HepG2 (cell line): ENCODE data around the gene LNX2. TPM values are rescaled to one million over a fixed set of nuclear protein-coding genes. Genes with fewer than 3 reads are reported as not detected.

Experiments
- ATAC-seq: fragments of 200-7000 bp; cut with Tn5 transposase; 3 replicates; pipeline ENCODE4 v1.9.1; 2020; ENCODE audit warnings: mild to moderate bottlenecking, moderate library complexity
- BruUV-seq: library from RNA; stranded (reverse); fragments of 400-500 nt; replicated peaks from 2 replicates; lab custom pipeline; 2021; lab: Mats Ljungman, UMichigan
- CTCF ChIA-PET: fragments of 300-600 bp; formaldehyde crosslinking; extraction: SDS; loops from one replicate; lab custom pipeline; 2021; ENCODE audit warnings: low total read pairs, inconsistent platforms, low intra/inter-chr PET ratio; lab: Yijun Ruan, JAX
- POLR2A ChIA-PET: fragments of 350-600 bp; sonication (Branson Sonifier 250); formaldehyde crosslinking; loops from one replicate; lab custom pipeline; 2020; ENCODE audit warnings: antibody characterized with exemption, inconsistent platforms; lab: Yijun Ruan, JAX
- DNase-seq: peaks from one replicate; pipeline ENCODE4 v3.0.0-alpha.2; 2015; ENCODE audit warnings: low spot score
- FAIRE-seq: peaks from 3 replicates; lab custom pipeline; 2011; peaks lifted over from hg19 to GRCh38; lab: Jason Lieb, UNC
- H2AFZ ChIP-seq: one replicate; pipeline ENCODE4 v1.6.1; 2011; ENCODE audit warnings: low read length, inconsistent platforms
- H3K27ac ChIP-seq: fragments of 300-600 bp; 3 replicates; pipeline ENCODE4 v1.8.0; 2011; ENCODE audit warnings: mixed run types, mild to moderate bottlenecking, mixed read lengths, low read length, inconsistent platforms; ENCODE audit not compliant: insufficient read depth; ENCODE audit errors: extremely low read length
- H3K27me3 ChIP-seq, 2 experiments: fragments of 200-600 bp in 1 of 2; 2 replicates in 1 of 2; 3 replicates in 1 of 2; pipeline versions ENCODE4 v1.6.0 to v1.8.0; 2011; ENCODE audit warnings: low read length in 2 of 2, mild to moderate bottlenecking in 2 of 2, moderate library complexity in 2 of 2, inconsistent platforms in 1 of 2; ENCODE audit not compliant: insufficient read depth in 2 of 2, control insufficient read depth in 1 of 2
- H3K36me3 ChIP-seq, 2 experiments: fragments of 200-600 bp in 1 of 2; replicated peaks in 1 of 2; 2 replicates in 1 of 2; 3 replicates in 1 of 2; pipeline versions ENCODE4 v1.5.1 to v1.8.0; 2011; ENCODE audit warnings: low read length in 2 of 2, inconsistent platforms in 1 of 2; ENCODE audit not compliant: insufficient read depth in 2 of 2, control insufficient read depth in 1 of 2
- H3K4me1 ChIP-seq: 2 replicates; pipeline ENCODE4 v1.5.1; 2012; ENCODE audit warnings: low read length, inconsistent platforms; ENCODE audit not compliant: insufficient read depth
- H3K4me2 ChIP-seq: 2 replicates; pipeline ENCODE4 v1.6.0; 2011; ENCODE audit warnings: low read depth, low read length, inconsistent platforms
- H3K4me3 ChIP-seq, 3 experiments: fragments of 200-600 bp in 1 of 3; sonication (generic), shearing (Covaris generic) in 1 of 3; replicated peaks in 1 of 3; 2 replicates each; pipeline ENCODE4 v1.5.1; 2011 to 2016; ENCODE audit warnings: low read length in 3 of 3, inconsistent platforms in 2 of 3, low read depth in 2 of 3, mild to moderate bottlenecking in 2 of 3, control low read depth in 1 of 3, mixed read lengths in 1 of 3; ENCODE audit not compliant: insufficient read depth in 1 of 3
- H3K79me2 ChIP-seq: one replicate; pipeline ENCODE4 v1.6.1; 2011; ENCODE audit warnings: low read length, inconsistent platforms; ENCODE audit not compliant: insufficient read depth
- H3K9ac ChIP-seq: 2 replicates; pipeline ENCODE4 v1.6.0; 2011; ENCODE audit warnings: mild to moderate bottlenecking, low read depth, low read length, inconsistent platforms; ENCODE audit not compliant: insufficient read depth
- H3K9me3 ChIP-seq: 2 replicates; pipeline ENCODE4 v1.5.1; 2012; ENCODE audit warnings: mild to moderate bottlenecking, low read length
- H4K20me1 ChIP-seq: 2 replicates; pipeline ENCODE4 v1.6.0; 2011; ENCODE audit warnings: inconsistent platforms, mild to moderate bottlenecking, low read length, moderate library complexity; ENCODE audit not compliant: insufficient read depth
- CENPT ChIP-seq: sonication (generic); formaldehyde crosslinking; IDR thresholded peaks from 2 replicates; pipeline ENCODE4 v1.8.0; 2022; ENCODE audit warnings: low read depth, mild to moderate bottlenecking, moderate library complexity, missing genetic modification reagents
- ERF ChIP-seq: IDR thresholded peaks from 2 replicates; pipeline ENCODE4 v1.6.1; 2018; ENCODE audit warnings: missing biosample characterization, missing genetic modification reagents
- HNRNPK ChIP-seq: fragments of 200-400 bp; formaldehyde crosslinking; IDR thresholded peaks from 2 replicates; pipeline ENCODE4 v1.6.1; 2018; ENCODE audit warnings: low read length, low read depth, moderate library complexity, mild to moderate bottlenecking; ENCODE audit not compliant: poor library complexity, severe bottlenecking
- KDM5A ChIP-seq: fragments of 200-600 bp; sonication (generic); IDR thresholded peaks from 2 replicates; pipeline ENCODE4 v1.7.0; 2018; ENCODE audit warnings: antibody characterized with exemption, mild to moderate bottlenecking, low read length, borderline replicate concordance
- MXD4 ChIP-seq: IDR thresholded peaks from 2 replicates; pipeline ENCODE4 v1.6.1; 2016; ENCODE audit warnings: mild to moderate bottlenecking, missing biosample characterization, missing genetic modification reagents
- REPIN1 ChIP-seq: sonication (generic); formaldehyde crosslinking; IDR thresholded peaks from 2 replicates; pipeline ENCODE4 v1.8.0; 2022; ENCODE audit warnings: missing genetic modification reagents, low read depth, mild to moderate bottlenecking, borderline replicate concordance
- RORA ChIP-seq: sonication (generic); formaldehyde crosslinking; IDR thresholded peaks from 2 replicates; pipeline ENCODE4 v1.5.0; 2020; ENCODE audit warnings: mild to moderate bottlenecking, missing genetic modification reagents, moderate library complexity
- SYNCRIP ChIP-seq: fragments of 200-400 bp; formaldehyde crosslinking; IDR thresholded peaks from 2 replicates; pipeline ENCODE4 v1.6.1; 2018; ENCODE audit warnings: mild to moderate bottlenecking, low read depth, low read length; ENCODE audit not compliant: insufficient read depth
- ZNF138 ChIP-seq: sonication (generic); formaldehyde crosslinking; IDR thresholded peaks from 2 replicates; pipeline ENCODE4 v1.5.0; 2020; ENCODE audit warnings: mild to moderate bottlenecking, low read depth, missing genetic modification reagents
- ZNF382 ChIP-seq: sonication (generic); formaldehyde crosslinking; IDR thresholded peaks from 2 replicates; pipeline ENCODE4 v1.5.0; 2020; ENCODE audit warnings: missing genetic modification reagents, mild to moderate bottlenecking, borderline replicate concordance
- ZNF468 ChIP-seq: sonication (generic); formaldehyde crosslinking; IDR thresholded peaks from 2 replicates; pipeline ENCODE4 v1.8.0; 2022; ENCODE audit warnings: mild to moderate bottlenecking, moderate library complexity, missing genetic modification reagents
- ZSCAN20 ChIP-seq: sonication (generic); formaldehyde crosslinking; IDR thresholded peaks from 2 replicates; pipeline ENCODE4 v1.4.0; 2020; ENCODE audit warnings: missing genetic modification reagents, mild to moderate bottlenecking, borderline replicate concordance
- WGBS: methylation state at CpG from one replicate; pipeline ENCODE4 v1.1.6; 2017; ENCODE audit warnings: low lambda C conversion rate; 5-methylcytosine and 5-hydroxymethylcytosine counted together
- in situ Hi-C: cut with HindIII; loops from 2 replicates; pipeline ENCODE4 v1.10.0; 2017; ENCODE audit warnings: low pct_unique_long_range_greater_than_20kb; ENCODE audit not compliant: extremely low pct_ligation_motif_present
- intact Hi-C: fragments of 100-400 bp; cut with micrococcal nuclease; formaldehyde crosslinking; loops from one replicate; pipeline ENCODE4 v1.10.0; 2022; ENCODE audit not compliant: unreplicated experiment
- polyA plus RNA-seq, 8 experiments: library from polyadenylated mRNA; depleted of rRNA in 3 of 8; stranded (reverse) in 7 of 8; unstranded in 1 of 8; fragments of >200 nt; fragmentation: Illumina TruSeq in 4 of 8; extraction: Trizol in 4 of 8; gene quantifications; 2 replicates each; pipeline versions ENCODE4 v1.2.1 to v1.2.3, GENCODE V29; 2011 to 2016; ENCODE audit warnings: low read depth in 4 of 8, missing spikeins in 1 of 8, mixed read lengths in 1 of 8; ENCODE audit not compliant: insufficient read depth in 1 of 8
- total RNA-seq, 5 experiments: library from RNA; depleted of rRNA; stranded (reverse); fragments of >200 nt; fragmentation: Illumina TruSeq; extraction: Trizol; gene quantifications; 2 replicates each; pipeline ENCODE4 v1.2.3, GENCODE V29; 2016; ENCODE audit warnings: low read depth in 1 of 5
- TF ChIP-seq, protein P1 (sequence below): IDR thresholded peaks from 2 replicates; pipeline ENCODE4 v1.6.1; 2016; ENCODE audit warnings: mild to moderate bottlenecking
- TF ChIP-seq, protein P2 (sequence below): sonication (generic); formaldehyde crosslinking; IDR thresholded peaks from 2 replicates; pipeline ENCODE4 v1.4.0; 2020; ENCODE audit warnings: missing genetic modification reagents, borderline replicate concordance
- TF ChIP-seq, protein P3 (sequence below): sonication (generic); formaldehyde crosslinking; IDR thresholded peaks from 2 replicates; pipeline ENCODE4 v1.5.0; 2020; ENCODE audit warnings: mild to moderate bottlenecking, low read depth, missing genetic modification reagents, borderline replicate concordance
- TF ChIP-seq, protein P4 (sequence below): sonication (generic); formaldehyde crosslinking; IDR thresholded peaks from 2 replicates; pipeline ENCODE4 v1.5.0; 2020; ENCODE audit warnings: missing genetic modification reagents, mild to moderate bottlenecking, borderline replicate concordance

The LNX2 gene
- total and polyA plus RNA-seq, 2 of the 13 experiments (the other 11 are each of a cell fraction or from before 2014, with no cell fraction given): 9.2 to 9.7 TPM

DNA sequence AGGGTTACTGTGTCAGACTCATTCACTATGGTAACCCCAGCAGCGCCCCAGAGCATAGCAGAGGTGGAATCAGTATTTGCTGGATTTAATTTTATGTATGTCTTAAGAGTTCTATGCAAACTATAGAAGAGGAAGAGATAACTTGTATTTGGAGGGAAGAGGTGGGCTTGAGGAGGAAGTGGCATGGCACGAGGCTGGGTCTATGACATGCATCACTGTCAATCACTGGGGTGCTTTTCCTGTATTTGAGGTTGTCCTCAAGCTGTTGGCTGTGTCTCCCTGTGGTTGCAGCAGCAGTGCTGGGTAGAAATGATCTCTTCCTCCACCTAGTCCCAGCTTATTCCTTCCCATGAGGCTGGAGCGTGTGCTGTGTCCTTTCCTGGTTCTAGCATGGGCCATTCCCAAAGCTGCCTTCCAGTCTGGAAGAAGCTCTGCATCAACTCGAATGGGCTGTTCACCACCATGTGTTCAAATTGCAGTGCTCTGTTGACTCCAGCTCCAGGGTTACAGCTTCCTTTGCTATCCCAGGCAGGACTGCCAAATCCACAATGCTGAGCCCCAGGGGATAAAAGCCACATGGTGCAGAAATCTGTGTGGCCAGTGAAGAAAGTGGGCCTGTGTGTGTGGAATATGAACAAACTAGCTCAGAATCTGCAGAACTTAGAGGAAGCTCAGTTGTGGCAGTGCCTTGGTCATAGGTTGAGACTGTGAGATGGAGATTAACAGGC is 96.8 kb downstream of the LNX2 start (continued):
- no peak for TF ChIP-seq ZNF468
- TF ChIP-seq SYNCRIP: no peak
- TF ChIP-seq CENPT (CRISPR knock-in tag): no peak

DNA sequence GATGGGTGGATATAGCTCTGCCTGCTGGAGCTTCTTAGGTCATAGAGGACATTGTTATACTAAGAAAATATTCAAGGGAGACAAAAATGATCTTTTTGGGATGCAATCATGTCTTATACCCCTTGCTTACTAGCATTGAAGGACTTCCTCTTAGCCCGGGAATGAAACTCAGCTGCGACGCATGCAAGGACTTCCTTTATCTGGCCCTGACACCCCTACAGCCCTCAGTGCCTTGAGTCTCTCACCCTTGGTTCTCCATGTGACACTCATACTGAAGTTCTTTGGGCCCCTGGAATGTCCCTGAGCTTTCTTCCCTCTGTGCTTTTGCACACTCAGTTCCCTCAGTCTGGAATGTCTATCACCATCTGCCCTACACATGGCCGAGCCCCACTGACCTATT is 97.5 kb downstream of the LNX2 start:
- Histone ChIP-seq H3K9ac (no peak overlapping the region), H3K27ac (no peak overlapping the region), H4K20me1 (no peaks in the 10 kb centered on the region), H2AFZ (no peak overlapping the region), H3K4me1 (no peaks in the 10 kb centered on the region), H3K79me2 (no peaks in the 10 kb centered on the region), H3K4me2 (no peak overlapping the region), H3K9me3 (no peaks in the 10 kb centered on the region), H3K27me3 (peaks cover 0 to 7% of the 10 kb centered on the region in 2 experiments; a peak in 2 of 5 replicates), H3K4me3 (no peak overlapping the region), H3K36me3 (no peaks in the 10 kb centered on the region)
- FAIRE-seq: no peak
- CTCF ChIA-PET: no interaction called here
- BruUV-seq: no TSS peak
- POLR2A ChIA-PET: no interaction called here
- no peak for ATAC-seq
- WGBS: 71% methylated on average over 4 of the region's 4 CpGs
- intact Hi-C loops: no loop called here
- in situ Hi-C loops: no loop called here
- DNase-seq: no peak
- TF ChIP-seq RORA: no peak
- TF ChIP-seq ZSCAN20: no peak
- TF ChIP-seq, protein P1, sequence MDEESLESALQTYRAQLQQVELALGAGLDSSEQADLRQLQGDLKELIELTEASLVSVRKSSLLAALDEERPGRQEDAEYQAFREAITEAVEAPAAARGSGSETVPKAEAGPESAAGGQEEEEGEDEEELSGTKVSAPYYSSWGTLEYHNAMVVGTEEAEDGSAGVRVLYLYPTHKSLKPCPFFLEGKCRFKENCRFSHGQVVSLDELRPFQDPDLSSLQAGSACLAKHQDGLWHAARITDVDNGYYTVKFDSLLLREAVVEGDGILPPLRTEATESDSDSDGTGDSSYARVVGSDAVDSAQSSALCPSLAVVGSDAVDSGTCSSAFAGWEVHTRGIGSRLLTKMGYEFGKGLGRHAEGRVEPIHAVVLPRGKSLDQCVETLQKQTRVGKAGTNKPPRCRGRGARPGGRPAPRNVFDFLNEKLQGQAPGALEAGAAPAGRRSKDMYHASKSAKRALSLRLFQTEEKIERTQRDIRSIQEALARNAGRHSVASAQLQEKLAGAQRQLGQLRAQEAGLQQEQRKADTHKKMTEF: no peak
- no peak for TF ChIP-seq ZNF382 (CRISPR knock-in tag)
- no peak for TF ChIP-seq KDM5A
- no peak for TF ChIP-seq ZNF468
- TF ChIP-seq, protein P2, sequence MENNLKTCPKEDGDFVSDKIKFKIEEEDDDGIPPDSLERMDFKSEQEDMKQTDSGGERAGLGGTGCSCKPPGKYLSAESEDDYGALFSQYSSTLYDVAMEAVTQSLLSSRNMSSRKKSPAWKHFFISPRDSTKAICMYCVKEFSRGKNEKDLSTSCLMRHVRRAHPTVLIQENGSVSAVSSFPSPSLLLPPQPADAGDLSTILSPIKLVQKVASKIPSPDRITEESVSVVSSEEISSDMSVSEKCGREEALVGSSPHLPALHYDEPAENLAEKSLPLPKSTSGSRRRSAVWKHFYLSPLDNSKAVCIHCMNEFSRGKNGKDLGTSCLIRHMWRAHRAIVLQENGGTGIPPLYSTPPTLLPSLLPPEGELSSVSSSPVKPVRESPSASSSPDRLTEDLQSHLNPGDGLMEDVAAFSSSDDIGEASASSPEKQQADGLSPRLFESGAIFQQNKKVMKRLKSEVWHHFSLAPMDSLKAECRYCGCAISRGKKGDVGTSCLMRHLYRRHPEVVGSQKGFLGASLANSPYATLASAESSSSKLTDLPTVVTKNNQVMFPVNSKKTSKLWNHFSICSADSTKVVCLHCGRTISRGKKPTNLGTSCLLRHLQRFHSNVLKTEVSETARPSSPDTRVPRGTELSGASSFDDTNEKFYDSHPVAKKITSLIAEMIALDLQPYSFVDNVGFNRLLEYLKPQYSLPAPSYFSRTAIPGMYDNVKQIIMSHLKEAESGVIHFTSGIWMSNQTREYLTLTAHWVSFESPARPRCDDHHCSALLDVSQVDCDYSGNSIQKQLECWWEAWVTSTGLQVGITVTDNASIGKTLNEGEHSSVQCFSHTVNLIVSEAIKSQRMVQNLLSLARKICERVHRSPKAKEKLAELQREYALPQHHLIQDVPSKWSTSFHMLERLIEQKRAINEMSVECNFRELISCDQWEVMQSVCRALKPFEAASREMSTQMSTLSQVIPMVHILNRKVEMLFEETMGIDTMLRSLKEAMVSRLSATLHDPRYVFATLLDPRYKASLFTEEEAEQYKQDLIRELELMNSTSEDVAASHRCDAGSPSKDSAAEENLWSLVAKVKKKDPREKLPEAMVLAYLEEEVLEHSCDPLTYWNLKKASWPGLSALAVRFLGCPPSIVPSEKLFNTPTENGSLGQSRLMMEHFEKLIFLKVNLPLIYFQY (CRISPR knock-in tag): no peak
- TF ChIP-seq, protein P3, sequence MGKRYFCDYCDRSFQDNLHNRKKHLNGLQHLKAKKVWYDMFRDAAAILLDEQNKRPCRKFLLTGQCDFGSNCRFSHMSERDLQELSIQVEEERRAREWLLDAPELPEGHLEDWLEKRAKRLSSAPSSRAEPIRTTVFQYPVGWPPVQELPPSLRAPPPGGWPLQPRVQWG (CRISPR knock-in tag): no peak
- TF ChIP-seq MXD4 (CRISPR knock-in tag): no peak
- TF ChIP-seq ERF (CRISPR knock-in tag): no peak
- TF ChIP-seq HNRNPK: no peak
- TF ChIP-seq ZNF138: no peak
- TF ChIP-seq REPIN1 (CRISPR knock-in tag): no peak
- TF ChIP-seq, protein P4, sequence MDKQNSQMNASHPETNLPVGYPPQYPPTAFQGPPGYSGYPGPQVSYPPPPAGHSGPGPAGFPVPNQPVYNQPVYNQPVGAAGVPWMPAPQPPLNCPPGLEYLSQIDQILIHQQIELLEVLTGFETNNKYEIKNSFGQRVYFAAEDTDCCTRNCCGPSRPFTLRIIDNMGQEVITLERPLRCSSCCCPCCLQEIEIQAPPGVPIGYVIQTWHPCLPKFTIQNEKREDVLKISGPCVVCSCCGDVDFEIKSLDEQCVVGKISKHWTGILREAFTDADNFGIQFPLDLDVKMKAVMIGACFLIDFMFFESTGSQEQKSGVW: no peak
